Immature natural killer cell (primary cell): ENCODE data around the gene LCE1F. TPM values are rescaled to one million over a fixed set of nuclear protein-coding genes. Genes with fewer than 3 reads are reported as not detected.

Experiments used
- DNase-seq, 3 donors: peaks; one replicate each; pipeline ENCODE4 v3.0.0; 2022; ENCODE audit warnings: mixed read lengths in 1 of 3
- H3K27ac Mint-ChIP-seq, 6 donors: one replicate each; pipeline ENCODE4 v1.8.0; 2020; ENCODE audit warnings: mixed read lengths in 6 of 6, mild to moderate bottlenecking in 5 of 6, inconsistent platforms in 4 of 6, moderate library complexity in 3 of 6
- H3K27me3 Mint-ChIP-seq, 3 donors: one replicate each; pipeline ENCODE4 v1.8.0; 2020 to 2021; ENCODE audit warnings: low read depth in 3 of 3, mild to moderate bottlenecking in 3 of 3, mixed read lengths in 3 of 3, moderate library complexity in 3 of 3, inconsistent platforms in 1 of 3
- H3K36me3 Mint-ChIP-seq, 3 donors: one replicate each; pipeline ENCODE4 v1.8.0; 2020; ENCODE audit warnings: mixed read lengths in 3 of 3, inconsistent platforms in 2 of 3, mild to moderate bottlenecking in 2 of 3
- H3K4me1 Mint-ChIP-seq, 2 donors: one replicate each; pipeline ENCODE4 v1.8.0; 2020; ENCODE audit warnings: inconsistent platforms in 2 of 2, mild to moderate bottlenecking in 2 of 2, mixed read lengths in 2 of 2, moderate library complexity in 1 of 2
- H3K4me3 Mint-ChIP-seq, 5 donors: one replicate each; pipeline ENCODE4 v1.8.0; 2020; ENCODE audit warnings: mild to moderate bottlenecking in 5 of 5, mixed read lengths in 5 of 5, inconsistent platforms in 3 of 5, moderate library complexity in 3 of 5
- H3K9me3 Mint-ChIP-seq, 6 donors: one replicate each; pipeline ENCODE4 v1.8.0; 2020; ENCODE audit warnings: mild to moderate bottlenecking in 6 of 6, mixed read lengths in 6 of 6, inconsistent platforms in 4 of 6, moderate library complexity in 3 of 6
- polyA plus RNA-seq, 3 donors: library from polyadenylated mRNA; unstranded; fragments of 300-500 nt; fragmentation: Illumina TruSeq; gene quantifications; one replicate each; pipeline ENCODE4 v1.2.3, GENCODE V29; 2021

LCE1F gene
- polyA plus RNA-seq, 3 donors from 2014 or later, result not detected

DNA sequence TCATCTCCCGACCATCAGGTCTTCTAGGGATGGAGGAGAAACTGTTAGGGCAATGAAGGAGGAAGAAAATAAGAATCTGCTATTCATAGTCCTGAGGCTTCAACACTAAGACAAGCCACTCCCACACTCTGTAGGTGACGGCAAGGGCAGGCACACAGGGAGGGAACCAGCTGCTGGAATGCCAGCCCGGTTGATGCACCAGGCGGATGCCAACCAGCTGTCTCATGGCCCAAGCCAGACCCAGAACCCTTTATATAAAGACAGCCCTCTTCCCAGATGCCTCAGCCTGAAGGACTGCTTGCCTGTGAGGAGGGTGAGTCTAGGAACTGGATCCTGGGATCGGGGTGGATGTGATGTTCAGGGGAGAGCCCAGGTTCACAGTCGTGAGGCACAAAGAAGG lies 17.2 kb upstream of the LCE1F start, which contains the start of gene KPRP:
Gene KPRP (plus strand): TSS at position 279 of the 400 bp plus-strand sequence. CDS start 1,564 bp downstream, outside the sequence.
- H3K9me3 Mint-ChIP-seq, result no peaks in the 10 kb centered on the region
- H3K4me3 Mint-ChIP-seq, result no peak within 1 kb of the TSS

GRCh38 chr1:152758636-152759035 lies 16.3 kb upstream of the LCE1F start:
- no peaks in the 10 kb centered on the region for H3K4me1 Mint-ChIP-seq

More for the DNA sequence above, 17.2 kb upstream of the LCE1F start, which contains the start of gene KPRP:
- no peak for DNase-seq
- peaks cover 3 to 11% (median 3%) of the 10 kb centered on the region in 3 donors for H3K27me3 Mint-ChIP-seq
- no peaks in the 10 kb centered on the region for H3K4me1 Mint-ChIP-seq
- H3K27ac Mint-ChIP-seq, result no peak within 1 kb of the TSS
- H3K36me3 Mint-ChIP-seq, result no peaks in the 10 kb centered on the region

GRCh38 chr1:152759453-152760173 lies 15.3 kb upstream of the LCE1F start:
- Mint-ChIP-seq H3K4me3 (no peak overlapping the region), H3K27ac (no peak overlapping the region), H3K4me1 (no peaks in the 10 kb centered on the region), H3K9me3 (no peaks in the 10 kb centered on the region), H3K36me3 (no peaks in the 10 kb centered on the region), H3K27me3 (peaks cover 3 to 11% (median 4%) of the 10 kb centered on the region in 3 donors)
- no peak for DNase-seq

More at GRCh38 chr1:152758636-152759035, 16.3 kb upstream of the LCE1F start:
- Mint-ChIP-seq H3K4me3 (no peak overlapping the region), H3K36me3 (no peaks in the 10 kb centered on the region), H3K9me3 (no peaks in the 10 kb centered on the region), H3K27ac (no peak overlapping the region), H3K27me3 (peaks cover 3 to 11% (median 3%) of the 10 kb centered on the region in 3 donors)
- no peak for DNase-seq

GRCh38 chr1:152760551-152761190 lies 14.3 kb upstream of the LCE1F start:
- H3K27me3 Mint-ChIP-seq, result peaks cover 3 to 7% (median 4%) of the 10 kb centered on the region in 3 donors
- H3K4me3 Mint-ChIP-seq, result no peak overlapping the region
- H3K36me3 Mint-ChIP-seq, result no peaks in the 10 kb centered on the region
- H3K27ac Mint-ChIP-seq, result no peak overlapping the region
- DNase-seq, result no peak
- no peaks in the 10 kb centered on the region for H3K4me1 Mint-ChIP-seq
- H3K9me3 Mint-ChIP-seq, result no peaks in the 10 kb centered on the region

GRCh38 chr1:152761609-152762213 lies 13.2 kb upstream of the LCE1F start:
- DNase-seq, result no peak
- Mint-ChIP-seq H3K36me3 (no peaks in the 10 kb centered on the region), H3K4me1 (no peaks in the 10 kb centered on the region), H3K27me3 (peaks cover 3 to 7% (median 4%) of the 10 kb centered on the region in 3 donors), H3K4me3 (no peak overlapping the region), H3K9me3 (no peaks in the 10 kb centered on the region), H3K27ac (no peak overlapping the region)

GRCh38 chr1:152768847-152769533 lies 6.0 kb upstream of the LCE1F start:
- peaks cover 2 to 4% (median 4%) of the 10 kb centered on the region in 3 donors for H3K27me3 Mint-ChIP-seq
- H3K9me3 Mint-ChIP-seq, result peaks cover 0 to under 1% (median 0%) of the 10 kb centered on the region in 6 donors
- H3K36me3 Mint-ChIP-seq, result no peaks in the 10 kb centered on the region
- no peaks in the 10 kb centered on the region for H3K4me1 Mint-ChIP-seq
- DNase-seq, result no peak
- no peak overlapping the region for H3K27ac Mint-ChIP-seq
- no peak overlapping the region for H3K4me3 Mint-ChIP-seq

DNA sequence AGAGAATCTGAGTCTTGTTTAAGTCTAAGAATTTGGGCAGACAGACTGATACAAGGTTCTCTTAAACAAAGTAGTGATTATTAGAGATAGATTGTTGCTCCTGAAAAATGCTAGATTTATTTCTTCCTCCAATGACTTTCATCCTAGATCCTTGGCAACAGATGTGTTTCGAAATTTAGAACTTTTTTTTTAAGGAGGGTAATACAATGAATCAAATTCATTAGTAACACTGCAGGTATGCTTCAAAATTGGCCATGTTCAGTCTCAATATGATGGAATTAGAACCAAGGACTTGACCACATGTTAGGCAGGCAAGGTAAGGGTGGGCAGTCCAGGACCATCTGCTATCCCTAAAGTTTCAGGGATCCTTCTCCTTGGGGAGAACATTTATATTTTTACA lies 4.5 kb upstream of the LCE1F start:
- DNase-seq, result no peak
- Mint-ChIP-seq H3K27ac (no peak overlapping the region), H3K9me3 (peaks cover 0 to 1% (median 0%) of the 10 kb centered on the region in 6 donors), H3K27me3 (peaks cover 1 to 10% (median 4%) of the 10 kb centered on the region in 3 donors), H3K36me3 (no peaks in the 10 kb centered on the region), H3K4me1 (no peaks in the 10 kb centered on the region), H3K4me3 (no peak overlapping the region)

DNA sequence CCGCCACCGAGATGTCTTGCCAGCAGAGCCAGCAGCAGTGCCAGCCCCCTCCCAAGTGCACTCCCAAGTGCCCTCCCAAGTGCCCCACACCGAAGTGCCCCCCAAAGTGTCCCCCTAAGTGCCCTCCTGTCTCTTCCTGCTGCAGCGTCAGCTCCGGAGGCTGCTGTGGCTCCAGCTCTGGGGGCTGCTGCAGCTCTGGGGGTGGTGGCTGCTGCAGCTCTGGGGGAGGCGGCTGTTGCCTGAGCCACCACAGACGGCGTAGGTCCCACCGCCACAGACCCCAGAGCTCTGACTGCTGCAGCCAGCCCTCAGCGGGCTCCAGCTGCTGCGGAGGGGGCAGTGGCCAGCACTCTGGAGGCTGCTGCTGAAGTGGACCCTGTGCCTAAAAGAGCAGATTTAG lies 1.4 kb downstream of the LCE1F start:
- H3K9me3 Mint-ChIP-seq, result peaks cover 0 to 2% (median under 1%) of the 10 kb centered on the region in 6 donors
- peaks cover 5 to 29% (median 7%) of the 10 kb centered on the region in 3 donors for H3K27me3 Mint-ChIP-seq
- no peak overlapping the region for H3K27ac Mint-ChIP-seq
- no peaks in the 10 kb centered on the region for H3K36me3 Mint-ChIP-seq
- H3K4me1 Mint-ChIP-seq, result no peaks in the 10 kb centered on the region
- DNase-seq, result no peak
- no peak overlapping the region for H3K4me3 Mint-ChIP-seq

- no peak for DNase-seq
- no peaks in the 10 kb centered on the region for H3K4me1 Mint-ChIP-seq
- no peak overlapping the region for H3K27ac Mint-ChIP-seq
- peaks cover 5 to 27% (median 5%) of the 10 kb centered on the region in 3 donors for H3K27me3 Mint-ChIP-seq
- no peaks in the 10 kb centered on the region for H3K36me3 Mint-ChIP-seq
- H3K9me3 Mint-ChIP-seq, result peaks cover 0 to 2% (median under 1%) of the 10 kb centered on the region in 6 donors
- no peak overlapping the region for H3K4me3 Mint-ChIP-seq
Measured at GRCh38 chr1:152777510-152778137, 2.7 kb downstream of the LCE1F start.

DNA sequence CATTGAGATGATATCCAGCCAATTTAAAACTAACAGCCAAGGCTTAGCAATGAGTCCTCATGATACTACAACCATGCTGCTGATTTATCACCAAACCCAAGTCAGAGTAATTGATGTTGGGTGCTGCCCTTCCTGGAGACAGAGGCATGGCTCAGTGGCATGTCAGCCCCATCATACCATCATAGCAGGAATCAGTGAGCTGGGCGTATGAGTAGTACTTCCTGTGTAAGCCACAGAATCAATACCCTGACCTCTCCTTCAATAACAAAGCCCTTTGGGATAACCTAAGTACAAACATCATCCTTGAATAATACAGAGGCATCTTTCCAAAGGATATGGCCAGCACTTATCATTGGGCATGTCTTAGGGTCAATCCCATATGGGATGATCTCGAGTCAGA lies 8.2 kb downstream of the LCE1F start:
- H3K9me3 Mint-ChIP-seq, result peaks cover 0 to 2% (median 0%) of the 10 kb centered on the region in 6 donors
- H3K4me3 Mint-ChIP-seq, result no peak overlapping the region
- H3K4me1 Mint-ChIP-seq, result no peaks in the 10 kb centered on the region
- DNase-seq, result no peak
- H3K36me3 Mint-ChIP-seq, result no peaks in the 10 kb centered on the region
- no peak overlapping the region for H3K27ac Mint-ChIP-seq
- H3K27me3 Mint-ChIP-seq, result peaks cover 6 to 22% (median 8%) of the 10 kb centered on the region in 3 donors

DNA sequence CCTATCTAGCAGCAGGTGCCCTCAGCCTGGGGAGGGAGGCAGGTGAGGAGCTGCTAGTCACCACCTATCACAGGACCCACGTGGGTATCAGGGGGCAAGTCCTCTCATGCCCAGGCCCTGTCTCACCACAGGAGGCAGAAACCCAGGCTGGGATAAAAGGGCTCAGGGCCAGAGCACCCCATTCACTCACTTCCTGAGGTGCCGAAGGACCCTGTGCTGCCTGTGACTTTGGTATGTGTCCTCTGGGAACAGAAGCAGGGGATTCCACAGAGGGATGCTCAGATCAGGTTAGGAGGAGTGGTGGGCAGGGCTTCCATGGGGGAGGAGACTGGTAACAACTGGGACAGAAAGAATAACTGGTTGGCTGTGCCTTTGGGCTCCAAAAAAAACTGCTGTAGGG lies 11.1 kb downstream of the LCE1F start, which contains the start of gene LCE1E:
Gene LCE1E (plus strand): TSS at position 181 of the 400 bp plus-strand sequence. CDS start 1,043 bp downstream, outside the sequence.
- Mint-ChIP-seq H3K27ac (no peak within 1 kb of the TSS), H3K4me3 (no peak within 1 kb of the TSS), H3K27me3 (peaks cover 5 to 13% (median 6%) of the 10 kb centered on the region in 3 donors), H3K4me1 (no peaks in the 10 kb centered on the region), H3K36me3 (no peaks in the 10 kb centered on the region), H3K9me3 (peaks cover 0 to 2% (median 0%) of the 10 kb centered on the region in 6 donors)
- no peak for DNase-seq

DNA sequence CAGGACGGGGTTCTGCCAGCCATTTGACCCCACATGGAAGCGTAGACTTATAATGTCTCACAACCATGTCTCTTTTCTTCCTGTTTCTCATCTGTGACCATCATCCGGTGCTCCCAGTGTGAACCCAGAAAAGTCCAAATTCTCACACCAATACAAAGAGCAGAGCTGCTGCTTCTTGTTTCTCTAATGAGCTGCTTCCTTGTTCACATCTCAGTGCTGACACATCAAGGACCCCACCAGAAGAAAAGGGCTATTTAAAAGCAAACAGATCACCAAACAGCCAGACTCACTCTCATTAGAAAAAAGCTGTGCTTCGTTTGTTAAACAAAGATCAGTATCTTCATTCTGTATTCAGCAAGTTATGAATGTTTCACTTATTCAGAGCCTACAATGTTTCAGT lies 20.7 kb downstream of the LCE1F start:
- Mint-ChIP-seq H3K9me3 (no peaks in the 10 kb centered on the region), H3K4me1 (no peaks in the 10 kb centered on the region), H3K27ac (no peak overlapping the region), H3K36me3 (no peaks in the 10 kb centered on the region), H3K27me3 (peaks cover 0 to 5% (median 1%) of the 10 kb centered on the region in 3 donors), H3K4me3 (no peak overlapping the region)
- DNase-seq, result no peak

DNA sequence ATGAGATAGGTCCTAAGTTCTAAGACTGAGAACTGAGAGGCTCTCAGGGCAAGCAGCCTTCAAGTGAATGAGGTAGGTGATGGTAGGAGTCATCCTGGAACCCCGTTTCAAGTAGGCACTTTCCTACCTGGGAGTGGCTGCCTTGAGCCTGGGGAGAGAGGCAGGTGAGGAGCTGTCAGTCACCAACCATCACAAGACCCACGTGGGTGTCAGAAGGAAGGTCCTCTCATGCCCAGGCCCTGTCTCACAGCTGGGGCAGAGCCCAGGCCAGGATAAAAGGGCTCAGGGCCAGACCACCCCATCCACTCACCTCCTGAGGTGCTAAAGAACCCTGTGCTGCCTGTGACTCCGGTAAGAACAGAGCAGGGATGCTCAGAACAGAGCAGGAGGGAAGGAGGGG lies 21.5 kb downstream of the LCE1F start, which contains the start of gene LCE1D:
Gene LCE1D (plus strand): TSS at position 301 of the 400 bp plus-strand sequence. CDS start 1,074 bp downstream, outside the sequence.
- Mint-ChIP-seq H3K9me3 (no peaks in the 10 kb centered on the region), H3K36me3 (no peaks in the 10 kb centered on the region), H3K27ac (no peak within 1 kb of the TSS), H3K4me1 (no peaks in the 10 kb centered on the region), H3K27me3 (peaks cover 0 to 5% (median 1%) of the 10 kb centered on the region in 3 donors), H3K4me3 (no peak within 1 kb of the TSS)
- DNase-seq, result no peak
